IPS-15b (cell line): Measurements from ENCODE around the gene BCL2L15.

ENCODE experiments used
- H3K27me3 ChIP-seq: one replicate; pipeline ENCODE4 v1.6.1; 2013; ENCODE audit warnings: low read length; ENCODE audit not compliant: control insufficient read depth, insufficient read depth
- H3K36me3 ChIP-seq: one replicate; pipeline ENCODE4 v1.6.1; 2013; ENCODE audit warnings: low read length; ENCODE audit not compliant: control insufficient read depth, insufficient read depth
- H3K4me1 ChIP-seq: one replicate; pipeline ENCODE4 v1.6.1; 2013; ENCODE audit warnings: mild to moderate bottlenecking, low read length; ENCODE audit not compliant: control insufficient read depth, insufficient read depth
- H3K4me3 ChIP-seq: one replicate; pipeline ENCODE4 v1.5.1; 2013; ENCODE audit warnings: low read depth, low read length
- H3K9ac ChIP-seq: one replicate; pipeline ENCODE4 v1.6.1; 2013; ENCODE audit warnings: low read depth, mild to moderate bottlenecking, low read length
- H3K9me3 ChIP-seq: one replicate; pipeline ENCODE4 v1.6.1; 2013; ENCODE audit warnings: mild to moderate bottlenecking, low read length; ENCODE audit not compliant: control insufficient read depth, insufficient read depth

BCL2L15 gene

GRCh38 chr1:113904293-113904673 is 16.9 kb upstream of the BCL2L15 start:
- Histone ChIP-seq H3K9ac (peak overlapping the region; percentile 57), H3K36me3 (peaks cover 3% of the 10 kb centered on the region), H3K27me3 (no peaks in the 10 kb centered on the region), H3K9me3 (no peaks in the 10 kb centered on the region), H3K4me3 (peak overlapping the region; percentile 89), H3K4me1 (no peaks in the 10 kb centered on the region)

DNA sequence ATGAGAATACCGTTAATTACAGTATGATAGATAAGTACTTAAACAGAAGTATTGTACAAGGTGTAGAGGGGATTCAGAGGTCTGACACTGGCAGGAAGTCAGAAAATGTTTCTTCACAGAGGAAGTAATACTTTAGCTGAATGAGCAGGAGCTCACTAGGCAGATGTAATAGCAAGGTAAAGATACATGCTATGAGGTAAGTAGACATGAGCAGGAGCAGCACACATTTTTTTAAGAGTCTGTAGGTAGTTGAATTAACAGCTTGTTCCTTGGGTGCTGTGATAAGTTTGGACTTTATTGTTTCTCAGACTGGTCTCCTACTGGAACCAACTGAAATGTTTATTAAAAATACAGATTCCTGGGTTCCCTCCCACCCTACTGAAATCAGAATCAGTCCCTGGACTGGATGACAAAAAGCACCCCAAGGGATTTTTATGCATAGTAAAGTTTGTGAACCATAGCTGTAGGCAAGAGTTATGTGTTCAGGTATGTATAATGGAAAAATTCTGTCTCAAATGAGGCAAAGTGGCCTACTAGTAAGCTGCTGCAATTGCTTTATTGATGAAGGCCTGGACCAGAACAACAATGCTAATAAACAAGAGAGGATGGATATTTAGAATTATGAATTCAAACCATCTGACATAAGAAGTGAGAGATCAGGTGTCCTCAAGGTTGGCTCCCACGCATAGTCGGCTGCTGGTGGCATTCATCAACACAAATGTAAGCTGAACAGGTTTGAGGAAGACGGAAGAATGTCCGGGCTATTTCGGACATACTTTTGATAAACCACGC is 16.3 kb upstream of the BCL2L15 start:
- Histone ChIP-seq H3K36me3 (peaks cover 3% of the 10 kb centered on the region), H3K27me3 (no peaks in the 10 kb centered on the region), H3K9ac (no peak overlapping the region), H3K4me3 (peak overlapping the region; percentile 89), H3K4me1 (no peaks in the 10 kb centered on the region), H3K9me3 (no peaks in the 10 kb centered on the region)

- no peaks in the 10 kb centered on the region for H3K27me3 ChIP-seq
- H3K36me3 ChIP-seq = peaks cover 8% of the 10 kb centered on the region
- H3K9me3 ChIP-seq = no peaks in the 10 kb centered on the region
- no peak overlapping the region for H3K9ac ChIP-seq
- no peaks in the 10 kb centered on the region for H3K4me1 ChIP-seq
- no peak overlapping the region for H3K4me3 ChIP-seq
Measured at GRCh38 chr1:113901191-113901590, 13.8 kb upstream of the BCL2L15 start.

GRCh38 chr1:113899111-113899510 is 11.7 kb upstream of the BCL2L15 start:
- no peaks in the 10 kb centered on the region for H3K9me3 ChIP-seq
- peaks cover 8% of the 10 kb centered on the region for H3K36me3 ChIP-seq
- H3K27me3 ChIP-seq = no peaks in the 10 kb centered on the region
- H3K4me3 ChIP-seq = no peak overlapping the region
- no peaks in the 10 kb centered on the region for H3K4me1 ChIP-seq
- H3K9ac ChIP-seq = no peak overlapping the region

- no peaks in the 10 kb centered on the region for H3K4me1 ChIP-seq
- H3K9me3 ChIP-seq = no peaks in the 10 kb centered on the region
- H3K9ac ChIP-seq = no peak overlapping the region
- H3K36me3 ChIP-seq = peaks cover 8% of the 10 kb centered on the region
- no peak overlapping the region for H3K4me3 ChIP-seq
- no peaks in the 10 kb centered on the region for H3K27me3 ChIP-seq
Measured at GRCh38 chr1:113898241-113898814, 10.9 kb upstream of the BCL2L15 start.

GRCh38 chr1:113895961-113896360 is 8.6 kb upstream of the BCL2L15 start:
- Histone ChIP-seq H3K4me3 (no peak overlapping the region), H3K4me1 (no peaks in the 10 kb centered on the region), H3K27me3 (no peaks in the 10 kb centered on the region), H3K9ac (no peak overlapping the region), H3K9me3 (no peaks in the 10 kb centered on the region), H3K36me3 (peaks cover 5% of the 10 kb centered on the region)

DNA sequence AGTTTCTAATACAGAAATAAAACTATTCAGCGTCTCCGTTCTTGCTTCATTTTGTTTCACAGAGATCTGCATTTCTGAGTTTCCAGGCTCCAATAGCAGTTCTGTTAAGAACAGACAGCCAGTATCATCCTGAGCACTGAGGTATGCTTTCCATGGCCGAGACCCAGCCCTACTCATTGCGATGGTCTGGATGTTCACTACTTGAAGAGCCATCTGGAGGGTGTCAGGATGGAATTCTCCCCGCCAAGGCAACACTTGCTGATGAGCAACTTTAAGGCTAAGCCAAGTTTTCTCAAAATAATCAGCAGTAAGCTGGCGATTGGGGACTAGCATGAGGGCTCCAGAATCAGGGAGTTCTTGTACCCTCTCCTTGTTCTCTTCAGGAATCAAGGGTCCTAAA is 7.7 kb upstream of the BCL2L15 start:
- Histone ChIP-seq H3K9ac (no peak overlapping the region), H3K4me1 (no peaks in the 10 kb centered on the region), H3K4me3 (no peak overlapping the region), H3K27me3 (no peaks in the 10 kb centered on the region), H3K9me3 (no peaks in the 10 kb centered on the region), H3K36me3 (peaks cover 5% of the 10 kb centered on the region)

DNA sequence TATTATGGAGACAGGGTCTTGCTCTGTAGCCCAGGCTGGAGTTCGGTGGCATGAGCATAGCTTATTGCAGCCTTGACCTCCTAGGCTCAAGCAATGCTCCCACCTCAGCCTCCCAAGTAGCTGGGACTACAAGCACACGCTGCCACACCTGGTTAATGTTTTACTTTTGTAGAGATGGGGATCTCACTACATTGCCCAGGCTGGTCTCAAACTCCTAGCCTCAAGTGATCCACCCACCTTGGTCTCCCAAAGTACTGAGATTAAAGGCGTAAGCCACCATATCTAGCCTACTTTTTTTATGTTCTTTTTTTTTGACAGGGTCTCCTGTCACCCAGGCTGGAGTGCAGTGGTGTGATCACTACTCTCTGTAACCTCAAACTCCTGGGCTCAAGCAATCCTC is 5.9 kb upstream of the BCL2L15 start:
- no peaks in the 10 kb centered on the region for H3K27me3 ChIP-seq
- H3K9ac ChIP-seq = no peak overlapping the region
- no peaks in the 10 kb centered on the region for H3K9me3 ChIP-seq
- H3K36me3 ChIP-seq = peaks cover 5% of the 10 kb centered on the region
- no peak overlapping the region for H3K4me3 ChIP-seq
- H3K4me1 ChIP-seq = no peaks in the 10 kb centered on the region

DNA sequence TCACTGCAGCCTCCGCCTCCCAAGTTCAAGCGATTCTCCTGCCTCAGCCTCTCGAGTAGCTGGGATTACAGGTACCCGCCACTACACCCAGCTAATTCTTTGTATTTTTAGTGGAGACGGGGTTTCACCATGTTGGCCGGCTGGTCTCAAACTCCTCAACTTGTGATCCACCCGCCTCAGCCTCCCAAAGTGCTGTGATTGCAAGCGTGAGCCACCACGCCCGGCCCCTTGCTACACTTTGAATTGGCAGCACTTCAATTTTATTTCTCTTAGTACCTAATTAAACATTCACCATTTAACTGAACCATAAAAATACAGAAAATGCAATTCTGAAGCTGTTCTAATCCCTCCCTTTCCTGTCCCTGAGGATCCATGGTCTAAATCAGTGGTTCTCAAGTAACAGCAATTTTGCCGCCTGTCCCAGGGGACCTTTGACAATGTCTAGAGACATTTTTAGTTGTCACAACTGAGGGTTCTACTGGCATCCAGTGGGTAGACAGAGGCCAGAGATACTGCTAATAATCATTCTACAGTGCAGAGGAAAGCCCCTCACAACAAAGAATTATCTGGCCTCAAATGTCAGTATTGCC is 4.3 kb upstream of the BCL2L15 start:
- H3K4me1 ChIP-seq = no peaks in the 10 kb centered on the region
- no peaks in the 10 kb centered on the region for H3K27me3 ChIP-seq
- H3K9me3 ChIP-seq = no peaks in the 10 kb centered on the region
- H3K4me3 ChIP-seq = no peak overlapping the region
- H3K9ac ChIP-seq = no peak overlapping the region
- H3K36me3 ChIP-seq = no peaks in the 10 kb centered on the region

GRCh38 chr1:113890816-113891215 is 3.4 kb upstream of the BCL2L15 start:
- Histone ChIP-seq H3K4me3 (no peak overlapping the region), H3K27me3 (no peaks in the 10 kb centered on the region), H3K4me1 (no peaks in the 10 kb centered on the region), H3K9ac (no peak overlapping the region), H3K36me3 (no peaks in the 10 kb centered on the region), H3K9me3 (no peaks in the 10 kb centered on the region)

DNA sequence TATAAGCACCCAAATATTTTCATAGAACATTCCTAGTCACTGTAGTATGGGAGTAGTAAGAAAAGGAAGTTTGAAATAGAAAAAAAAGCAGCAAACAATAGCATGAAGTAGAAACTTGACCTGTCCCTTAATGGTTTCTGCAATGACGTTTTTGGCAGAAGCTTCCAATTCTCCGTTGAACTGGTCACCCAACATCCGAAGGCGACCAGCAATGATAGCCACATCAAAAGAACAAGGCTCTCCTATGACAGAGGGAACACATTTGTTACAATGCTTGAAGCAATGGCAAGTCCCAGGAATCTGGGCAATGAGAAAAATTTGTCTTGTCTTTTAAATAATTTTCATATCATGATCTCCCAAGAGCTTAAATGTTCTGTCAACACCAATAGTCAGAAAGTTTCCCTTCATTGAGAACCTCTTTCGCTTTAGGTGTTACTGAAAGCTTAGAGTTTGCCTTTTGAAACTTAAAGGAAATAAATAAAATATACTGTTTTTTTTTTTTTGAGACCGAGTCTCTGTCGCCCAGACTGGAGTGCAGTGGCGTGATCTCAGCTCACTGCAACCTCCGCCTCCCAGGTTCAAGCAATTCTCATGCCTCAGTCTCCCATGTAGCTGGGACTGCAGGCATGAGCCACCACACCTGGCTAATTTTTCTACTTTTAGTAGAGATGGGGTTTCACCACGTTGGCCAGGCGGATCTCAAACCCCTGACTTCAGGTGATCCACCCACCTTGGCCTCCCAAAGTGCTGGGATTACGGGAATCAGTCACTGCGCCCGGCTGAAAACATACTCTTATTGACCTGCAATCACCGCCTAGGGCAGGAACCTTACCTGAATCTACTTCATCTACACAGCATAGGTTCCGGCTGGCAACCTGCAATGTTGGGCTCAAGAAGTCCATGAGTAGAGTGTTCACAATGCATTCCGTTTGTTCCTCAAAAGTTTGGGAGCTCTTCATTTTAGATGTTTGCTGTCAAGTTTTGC is 672 bp downstream of the BCL2L15 start:
- H3K9me3 ChIP-seq = no peaks in the 10 kb centered on the region
- H3K27me3 ChIP-seq = no peaks in the 10 kb centered on the region
- H3K36me3 ChIP-seq = no peaks in the 10 kb centered on the region
- no peak overlapping the region for H3K4me3 ChIP-seq
- H3K9ac ChIP-seq = no peak overlapping the region
- H3K4me1 ChIP-seq = no peaks in the 10 kb centered on the region
